NOMO-1 (cell line): ENCODE measurements around the gene TAP1.
"Not testable (repeated sequence)": the region's sequence is repeated elsewhere in the genome, so short reads cannot be mapped to it uniquely, and the experiment has no call there.

Source experiments
- DNase-seq, 2 experiments: peaks; one replicate each; lab custom pipeline; 2025; ENCODE audit not compliant: unreplicated experiment in 2 of 2; lab: John Stamatoyannopoulos, UW

The TAP1 gene

DNA sequence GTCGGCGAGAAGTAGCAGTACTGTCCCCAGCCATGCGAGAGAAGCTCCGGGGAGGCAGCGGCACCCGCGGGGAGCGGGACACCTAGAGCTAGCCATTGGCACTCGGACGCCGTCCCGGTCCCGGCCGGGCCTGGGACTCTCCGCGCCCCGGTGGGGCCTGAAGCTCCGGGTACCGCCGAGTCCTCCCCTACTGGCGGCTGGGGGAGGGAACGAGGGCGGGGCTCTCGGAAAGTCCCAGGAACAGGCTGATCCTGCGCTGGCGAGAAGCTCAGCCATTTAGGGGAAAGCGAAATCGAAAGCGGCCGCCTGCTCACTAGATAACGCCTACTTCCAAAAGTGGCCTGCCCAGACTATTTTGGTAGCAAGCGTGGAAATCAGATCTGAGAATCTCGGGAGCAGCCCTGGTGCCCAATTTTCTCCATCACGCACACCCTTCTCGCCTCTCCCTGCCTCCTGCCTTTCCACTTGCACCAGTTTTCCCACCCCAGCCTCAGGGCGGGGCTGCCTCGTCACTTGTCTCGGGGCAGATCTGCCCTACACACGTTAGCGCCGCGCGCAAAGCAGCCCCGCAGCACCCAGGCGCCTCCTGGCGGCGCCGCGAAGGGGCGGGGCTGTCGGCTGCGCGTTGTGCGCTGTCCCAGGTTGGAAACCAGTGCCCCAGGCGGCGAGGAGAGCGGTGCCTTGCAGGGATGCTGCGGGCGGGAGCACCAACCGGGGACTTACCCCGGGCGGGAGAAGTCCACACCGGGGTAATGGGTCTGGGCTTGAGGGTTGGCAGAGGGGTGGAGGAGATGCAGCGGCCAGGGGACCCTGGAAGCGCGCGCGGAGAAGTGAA, at the start of gene TAP1, which contains the start of gene PSMB9:
Gene TAP1, minus strand, starts transcription at position 164 of the 835 bp plus-strand sequence. Its CDS starts 68 bp downstream, at position 96.
Gene PSMB9, plus strand, starts transcription at position 652 of the 835 bp plus-strand sequence. Its CDS starts 38 bp downstream, at position 690.
- peak; percentile 89 to 94 for DNase-seq

- DNase-seq = peak in 1 of 2 experiments; percentile 19
Measured at GRCh38 chr6:32895006-32895345, 41.5 kb upstream of the TAP1 start.

DNA sequence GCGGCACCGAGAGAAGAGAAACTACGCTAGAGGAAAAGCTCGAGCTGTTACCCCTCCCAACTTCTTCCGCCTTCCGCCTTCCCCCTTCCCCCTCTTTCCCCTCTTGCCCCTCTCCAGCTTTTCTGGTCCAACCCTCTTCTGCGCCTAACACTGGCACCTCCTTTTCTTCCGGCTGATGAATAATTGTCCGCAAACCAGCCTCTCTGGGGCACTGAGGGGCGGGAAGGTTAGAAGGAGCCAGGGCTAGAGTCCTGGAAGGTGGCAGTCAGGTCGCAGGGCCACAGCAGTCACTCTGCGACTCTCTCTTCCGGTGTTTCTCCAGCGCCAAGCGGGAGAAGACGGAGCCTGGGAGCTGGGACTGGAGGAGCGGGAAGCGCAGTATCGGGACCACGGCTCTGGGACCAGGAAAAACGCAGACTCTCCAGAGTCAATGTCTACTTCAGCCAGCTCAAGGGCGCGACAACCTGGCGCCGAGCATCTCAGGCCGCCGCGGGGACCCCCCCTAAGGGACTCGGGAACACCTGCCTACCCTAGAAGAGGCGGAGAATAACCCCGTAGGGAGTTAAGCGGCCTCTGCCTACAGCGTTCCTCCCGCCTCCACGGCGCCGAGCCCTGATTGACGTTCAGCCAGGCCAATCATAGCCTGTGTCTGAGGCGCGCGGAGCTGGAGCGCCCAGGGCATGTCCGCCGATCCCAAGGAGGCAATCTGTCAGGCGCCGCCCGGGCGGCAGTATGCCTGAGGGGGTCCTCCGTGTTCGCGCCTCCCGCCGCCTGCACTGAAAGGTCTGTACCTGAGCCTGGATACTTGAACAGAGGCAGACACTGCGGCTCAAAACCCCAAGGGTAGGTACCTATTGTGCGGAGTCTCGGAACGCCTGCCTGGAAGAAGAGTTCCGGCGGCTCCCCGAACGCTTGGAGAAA, 40.8 kb upstream of the TAP1 start:
- peak; percentile 87 to 91 for DNase-seq

DNA sequence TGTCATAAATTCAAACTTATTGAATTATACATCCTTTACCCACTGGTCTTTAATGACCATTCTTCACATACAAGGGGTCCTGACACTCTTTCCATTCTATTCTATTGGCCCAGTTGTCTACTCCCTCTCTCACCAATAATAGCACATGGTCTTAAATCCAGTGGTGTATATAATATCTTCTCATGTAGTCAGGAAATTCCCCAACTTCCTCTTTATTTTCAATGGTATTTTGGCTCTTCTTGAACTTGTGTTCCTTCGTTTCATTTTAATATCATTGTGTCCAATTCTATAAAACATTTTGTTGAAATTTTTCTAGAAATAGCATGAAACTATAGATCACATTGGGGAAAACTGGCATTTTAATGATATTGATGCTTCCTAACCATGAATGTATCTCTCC, 37.3 kb upstream of the TAP1 start:
- DNase-seq = peak in 1 of 2 experiments; percentile 2

GRCh38 chr6:32889533-32889932, 36.0 kb upstream of the TAP1 start:
- DNase-seq = no peak

- no peak for DNase-seq
Measured at GRCh38 chr6:32888576-32888975, 35.1 kb upstream of the TAP1 start.

- no peak for DNase-seq
Measured at GRCh38 chr6:32887616-32888015, 34.1 kb upstream of the TAP1 start.

DNA sequence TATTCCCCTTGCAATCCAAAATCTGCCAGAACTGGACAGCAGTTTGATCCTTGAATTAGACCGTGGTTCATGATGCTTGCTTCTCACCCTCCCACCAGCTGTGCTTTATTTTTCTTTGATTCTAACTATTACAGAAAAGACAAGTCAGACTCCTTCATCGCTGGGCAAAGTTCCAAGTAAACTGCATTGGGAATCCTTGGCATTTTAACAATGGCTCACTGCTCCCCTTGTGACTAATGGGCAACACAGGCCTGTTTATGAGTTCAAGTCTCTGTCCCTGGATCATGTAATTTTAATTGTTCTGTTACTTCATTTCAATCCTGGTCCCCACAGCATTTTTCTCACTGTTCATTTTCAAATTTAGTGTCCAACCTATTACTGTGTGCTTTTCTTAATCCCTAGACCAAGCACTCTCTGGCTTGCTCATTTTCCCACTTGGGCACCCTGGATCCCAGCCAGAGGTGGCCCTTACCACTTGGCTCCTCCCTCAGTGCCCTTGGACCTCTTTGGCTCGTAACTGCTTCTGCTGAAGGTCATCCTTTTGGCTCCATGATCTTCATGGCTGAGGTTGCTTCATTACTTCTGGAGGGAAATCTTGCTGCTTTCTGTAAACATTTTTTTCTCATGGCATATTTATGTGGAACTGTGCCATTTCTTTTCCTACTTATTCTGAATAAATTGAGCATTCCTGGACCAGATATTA, 33.3 kb upstream of the TAP1 start:
- no peak for DNase-seq

GRCh38 chr6:32885698-32886286, 32.3 kb upstream of the TAP1 start:
- peak; percentile 7 to 83 for DNase-seq

- DNase-seq = no peak
Measured at GRCh38 chr6:32883789-32884188, 30.3 kb upstream of the TAP1 start.

- DNase-seq = no peak
Measured at GRCh38 chr6:32882879-32883250, 29.4 kb upstream of the TAP1 start.

- not testable (repeated sequence) for DNase-seq
Measured at GRCh38 chr6:32880962-32881361, 27.5 kb upstream of the TAP1 start.

DNA sequence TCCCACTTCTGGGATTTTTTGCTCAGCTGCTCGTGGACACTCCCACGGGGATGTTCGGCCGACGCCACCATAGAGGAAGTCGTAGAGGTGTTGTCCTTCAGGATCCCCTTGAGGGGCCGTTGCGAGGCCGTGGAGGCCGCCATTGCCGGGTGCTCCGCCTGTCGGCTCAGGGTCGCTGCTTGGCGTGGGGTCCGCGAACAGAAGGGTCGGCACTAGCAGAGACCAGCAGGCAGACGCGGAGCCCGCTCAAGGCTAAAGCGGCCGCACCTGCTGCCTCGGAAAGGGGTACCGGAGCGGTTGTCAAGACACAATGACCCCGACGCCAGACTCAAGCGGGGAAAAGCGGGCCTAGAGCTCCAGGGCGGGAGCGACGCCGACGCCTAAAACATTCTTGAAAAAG, 26.2 kb upstream of the TAP1 start:
- DNase-seq = no peak

DNA sequence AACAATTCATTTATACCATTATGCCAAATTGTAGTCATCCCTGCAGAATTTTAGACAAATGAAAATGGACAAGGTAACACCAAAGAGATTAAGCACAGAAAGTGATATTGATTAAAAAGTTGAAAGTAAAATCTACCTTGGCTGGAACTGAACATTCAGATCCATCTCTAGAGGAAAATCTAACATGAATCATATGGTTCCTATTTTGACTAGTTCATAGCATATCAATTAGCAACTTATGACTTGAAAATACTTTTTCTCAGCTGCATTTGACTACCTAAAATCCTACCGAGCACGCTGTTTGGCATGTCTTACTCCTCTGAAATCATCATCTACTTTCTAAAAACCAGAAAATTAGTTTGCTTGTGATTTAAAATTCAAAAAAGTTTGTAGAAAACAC, 23.1 kb upstream of the TAP1 start:
- no peak for DNase-seq

DNA sequence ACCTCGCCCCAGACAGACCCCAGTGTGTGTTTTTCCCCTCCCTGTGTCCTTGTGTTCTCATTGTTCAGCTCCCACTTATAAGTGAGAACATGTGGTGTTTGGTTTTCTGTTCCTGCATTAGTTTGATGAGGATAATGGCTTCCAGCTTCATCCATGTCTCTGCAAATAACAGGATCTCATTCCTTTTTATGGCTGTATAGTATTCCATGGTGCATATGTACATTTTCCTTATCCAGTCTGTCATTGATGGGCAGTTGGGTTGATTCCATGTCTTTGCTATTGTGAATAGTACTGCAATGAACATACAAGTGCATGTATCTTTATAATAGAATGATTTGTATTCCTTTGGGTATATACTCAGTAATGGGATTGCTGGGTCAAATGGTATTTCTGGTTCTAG, 20.4 kb upstream of the TAP1 start:
- DNase-seq = not testable (repeated sequence)

DNA sequence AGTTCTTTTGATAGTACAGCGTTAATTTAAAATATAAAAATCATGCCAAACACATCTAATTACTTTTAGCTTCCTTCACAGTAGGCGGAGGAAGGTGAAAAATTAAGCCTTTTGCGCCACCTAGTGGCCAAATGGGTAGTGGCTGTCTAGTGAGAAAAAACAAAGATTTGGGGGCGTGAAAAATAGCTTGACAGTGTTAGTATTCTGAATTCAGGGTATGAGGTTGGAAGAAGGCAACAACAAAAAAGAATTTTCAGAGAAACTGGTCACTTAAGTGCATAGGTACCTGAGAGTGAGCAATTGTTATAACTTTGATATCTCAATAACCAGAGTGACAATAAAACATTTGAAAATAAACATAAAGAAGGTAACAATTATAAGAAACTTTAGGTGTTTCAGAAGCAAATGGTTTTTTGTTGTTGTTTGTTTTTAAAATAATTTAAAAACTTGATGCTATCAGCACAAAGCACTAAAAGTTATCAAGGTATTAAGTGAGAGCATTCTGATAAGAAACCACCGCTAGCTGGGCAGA, 14.8 kb upstream of the TAP1 start:
- peak; percentile 53 to 72 for DNase-seq

DNA sequence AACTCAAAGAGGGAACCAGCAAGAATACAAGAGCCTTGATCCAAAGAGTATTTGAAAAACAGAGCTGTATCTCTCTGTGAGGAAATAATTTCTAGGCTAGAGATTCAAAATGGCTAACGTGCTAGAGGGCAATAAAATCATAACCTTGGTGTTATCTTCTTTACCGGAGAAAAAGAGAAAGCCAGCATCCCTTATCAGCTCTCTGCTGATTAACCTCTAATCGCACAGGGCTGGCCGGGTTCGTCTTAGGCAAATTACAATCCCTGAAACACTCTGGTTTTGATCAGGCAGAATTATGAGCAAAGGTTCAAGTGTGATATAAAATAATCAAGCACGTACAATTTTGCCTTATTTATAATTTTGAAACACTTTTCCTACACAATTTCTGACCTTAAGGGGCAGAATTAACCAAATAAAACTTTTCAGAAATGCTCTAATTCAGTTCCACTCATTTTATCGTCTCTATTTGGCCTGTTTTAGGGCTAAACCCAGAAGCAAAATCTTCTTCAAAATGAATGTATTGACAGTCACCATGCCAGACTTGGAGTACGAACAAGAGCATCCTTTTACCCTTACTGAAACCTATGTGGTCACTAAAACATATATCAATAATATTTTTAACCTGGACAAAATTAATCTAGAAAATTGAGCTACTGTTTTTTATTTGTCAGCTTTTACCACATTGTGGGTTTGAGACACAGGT, 14.2 kb upstream of the TAP1 start:
- no peak for DNase-seq

GRCh38 chr6:32867022-32867477, 13.5 kb upstream of the TAP1 start:
- DNase-seq = peak; percentile 23 to 51

- DNase-seq = no peak
Measured at GRCh38 chr6:32865724-32866443, 12.4 kb upstream of the TAP1 start.
